HEK293 (cell line): ENCODE results near the gene HERC3.

Experiments
- MYNN ChIP-seq: fragments of 450-650 bp; formaldehyde crosslinking; IDR thresholded peaks from 2 replicates; pipeline ENCODE4 v1.5.1; 2016; ENCODE audit warnings: missing biosample characterization, missing genetic modification characterization, borderline replicate concordance
- ZBTB7A ChIP-seq: fragments of 450-650 bp; formaldehyde crosslinking; IDR thresholded peaks from 2 replicates; pipeline ENCODE4 v1.5.1; 2016; ENCODE audit warnings: low read depth, missing biosample characterization, missing genetic modification characterization
- ZNF146 ChIP-seq: fragments of 450-650 bp; formaldehyde crosslinking; IDR thresholded peaks from 2 replicates; pipeline ENCODE4 v1.5.1; 2016; ENCODE audit warnings: missing biosample characterization, missing genetic modification characterization
- ZNF24 ChIP-seq: fragments of 450-650 bp; formaldehyde crosslinking; IDR thresholded peaks from 2 replicates; pipeline ENCODE4 v1.5.1; 2016; ENCODE audit warnings: missing biosample characterization, missing genetic modification characterization
- ZNF248 ChIP-seq: fragments of 450-650 bp; formaldehyde crosslinking; IDR thresholded peaks from 2 replicates; pipeline ENCODE4 v1.5.1; 2017; ENCODE audit warnings: missing biosample characterization, missing genetic modification characterization
- ZNF394 ChIP-seq: fragments of 450-650 bp; formaldehyde crosslinking; IDR thresholded peaks from 2 replicates; pipeline ENCODE4 v1.5.1; 2016; ENCODE audit warnings: missing biosample characterization, missing genetic modification characterization, mild to moderate bottlenecking, moderate library complexity, borderline replicate concordance
- ZNF747 ChIP-seq: fragments of 450-650 bp; formaldehyde crosslinking; IDR thresholded peaks from 2 replicates; pipeline ENCODE4 v1.5.1; 2016; ENCODE audit warnings: missing biosample characterization, missing genetic modification characterization
- ZNF837 ChIP-seq: fragments of 450-650 bp; formaldehyde crosslinking; IDR thresholded peaks from 2 replicates; pipeline ENCODE4 v1.5.1; 2016; ENCODE audit warnings: missing biosample characterization, missing genetic modification characterization
- TF ChIP-seq, protein P1 (sequence below): fragments of 450-650 bp; formaldehyde crosslinking; IDR thresholded peaks from 2 replicates; pipeline ENCODE4 v1.5.1; 2016; ENCODE audit warnings: missing biosample characterization, missing genetic modification characterization
- TF ChIP-seq, protein P2 (sequence below): fragments of 450-650 bp; formaldehyde crosslinking; IDR thresholded peaks from 2 replicates; pipeline ENCODE4 v1.5.1; 2016; ENCODE audit warnings: missing biosample characterization, missing genetic modification characterization
- TF ChIP-seq, protein P3 (sequence below): fragments of 450-650 bp; formaldehyde crosslinking; IDR thresholded peaks from 2 replicates; pipeline ENCODE4 v1.5.1; 2016; ENCODE audit warnings: missing biosample characterization, missing genetic modification characterization, low read depth

DNA sequence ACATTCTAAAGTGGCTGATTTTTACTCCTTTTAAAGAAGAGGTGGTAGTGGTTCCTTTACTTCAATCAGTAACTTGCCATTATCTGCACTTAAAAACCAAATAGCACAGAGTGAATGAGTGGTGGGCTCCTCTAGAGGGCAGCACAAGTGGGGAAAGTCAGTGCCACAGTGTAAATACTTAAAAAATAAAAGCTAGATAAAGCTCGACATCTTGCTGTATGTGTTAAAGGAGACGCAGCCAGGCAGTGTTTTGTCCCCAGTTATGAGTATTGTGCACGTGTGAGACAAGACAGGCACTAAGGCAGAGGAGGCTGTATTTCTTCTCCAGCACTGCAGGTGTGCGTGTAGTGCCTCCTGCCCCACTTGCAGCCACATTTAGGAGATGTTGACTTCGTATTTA lies 80.7 kb downstream of the HERC3 start:
- no peak for TF ChIP-seq ZNF747 (tag by site-specific recombination)
- TF ChIP-seq ZNF394 (tag by site-specific recombination), result no peak
- TF ChIP-seq, protein P1, sequence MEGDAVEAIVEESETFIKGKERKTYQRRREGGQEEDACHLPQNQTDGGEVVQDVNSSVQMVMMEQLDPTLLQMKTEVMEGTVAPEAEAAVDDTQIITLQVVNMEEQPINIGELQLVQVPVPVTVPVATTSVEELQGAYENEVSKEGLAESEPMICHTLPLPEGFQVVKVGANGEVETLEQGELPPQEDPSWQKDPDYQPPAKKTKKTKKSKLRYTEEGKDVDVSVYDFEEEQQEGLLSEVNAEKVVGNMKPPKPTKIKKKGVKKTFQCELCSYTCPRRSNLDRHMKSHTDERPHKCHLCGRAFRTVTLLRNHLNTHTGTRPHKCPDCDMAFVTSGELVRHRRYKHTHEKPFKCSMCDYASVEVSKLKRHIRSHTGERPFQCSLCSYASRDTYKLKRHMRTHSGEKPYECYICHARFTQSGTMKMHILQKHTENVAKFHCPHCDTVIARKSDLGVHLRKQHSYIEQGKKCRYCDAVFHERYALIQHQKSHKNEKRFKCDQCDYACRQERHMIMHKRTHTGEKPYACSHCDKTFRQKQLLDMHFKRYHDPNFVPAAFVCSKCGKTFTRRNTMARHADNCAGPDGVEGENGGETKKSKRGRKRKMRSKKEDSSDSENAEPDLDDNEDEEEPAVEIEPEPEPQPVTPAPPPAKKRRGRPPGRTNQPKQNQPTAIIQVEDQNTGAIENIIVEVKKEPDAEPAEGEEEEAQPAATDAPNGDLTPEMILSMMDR (tag by site-specific recombination), result no peak
- TF ChIP-seq ZNF248 (tag by site-specific recombination), result no peak
- no peak for TF ChIP-seq MYNN (tag by site-specific recombination)
- TF ChIP-seq, protein P2, sequence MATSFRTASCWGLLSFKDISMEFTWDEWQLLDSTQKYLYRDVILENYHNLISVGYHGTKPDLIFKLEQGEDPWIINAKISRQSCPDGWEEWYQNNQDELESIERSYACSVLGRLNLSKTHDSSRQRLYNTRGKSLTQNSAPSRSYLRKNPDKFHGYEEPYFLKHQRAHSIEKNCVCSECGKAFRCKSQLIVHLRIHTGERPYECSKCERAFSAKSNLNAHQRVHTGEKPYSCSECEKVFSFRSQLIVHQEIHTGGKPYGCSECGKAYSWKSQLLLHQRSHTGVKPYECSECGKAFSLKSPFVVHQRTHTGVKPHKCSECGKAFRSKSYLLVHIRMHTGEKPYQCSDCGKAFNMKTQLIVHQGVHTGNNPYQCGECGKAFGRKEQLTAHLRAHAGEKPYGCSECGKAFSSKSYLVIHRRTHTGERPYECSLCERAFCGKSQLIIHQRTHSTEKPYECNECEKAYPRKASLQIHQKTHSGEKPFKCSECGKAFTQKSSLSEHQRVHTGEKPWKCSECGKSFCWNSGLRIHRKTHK (tag by site-specific recombination), result no peak
- no peak for TF ChIP-seq ZNF24 (tag by site-specific recombination)
- TF ChIP-seq ZNF146 (tag by site-specific recombination), result no peak
- TF ChIP-seq ZNF837, result no peak
- no peak for TF ChIP-seq ZBTB7A (tag by site-specific recombination)
- TF ChIP-seq, protein P3, sequence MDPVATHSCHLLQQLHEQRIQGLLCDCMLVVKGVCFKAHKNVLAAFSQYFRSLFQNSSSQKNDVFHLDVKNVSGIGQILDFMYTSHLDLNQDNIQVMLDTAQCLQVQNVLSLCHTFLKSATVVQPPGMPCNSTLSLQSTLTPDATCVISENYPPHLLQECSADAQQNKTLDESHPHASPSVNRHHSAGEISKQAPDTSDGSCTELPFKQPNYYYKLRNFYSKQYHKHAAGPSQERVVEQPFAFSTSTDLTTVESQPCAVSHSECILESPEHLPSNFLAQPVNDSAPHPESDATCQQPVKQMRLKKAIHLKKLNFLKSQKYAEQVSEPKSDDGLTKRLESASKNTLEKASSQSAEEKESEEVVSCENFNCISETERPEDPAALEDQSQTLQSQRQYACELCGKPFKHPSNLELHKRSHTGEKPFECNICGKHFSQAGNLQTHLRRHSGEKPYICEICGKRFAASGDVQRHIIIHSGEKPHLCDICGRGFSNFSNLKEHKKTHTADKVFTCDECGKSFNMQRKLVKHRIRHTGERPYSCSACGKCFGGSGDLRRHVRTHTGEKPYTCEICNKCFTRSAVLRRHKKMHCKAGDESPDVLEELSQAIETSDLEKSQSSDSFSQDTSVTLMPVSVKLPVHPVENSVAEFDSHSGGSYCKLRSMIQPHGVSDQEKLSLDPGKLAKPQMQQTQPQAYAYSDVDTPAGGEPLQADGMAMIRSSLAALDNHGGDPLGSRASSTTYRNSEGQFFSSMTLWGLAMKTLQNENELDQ (tag by site-specific recombination), result no peak
